Mesothelial cell of epicardium (in vitro differentiated cells): ENCODE data around the gene RAD54L. TPM values are rescaled to one million over a fixed set of nuclear protein-coding genes. Genes with fewer than 3 reads are reported as not detected.
"Not testable (repeated sequence)": the region's sequence is repeated elsewhere in the genome, so short reads cannot be mapped to it uniquely, and the experiment has no call there.

Source experiments
- DNase-seq, 2 experiments: peaks; one replicate each; pipeline ENCODE4 v3.0.0; 2021; ENCODE audit warnings: low spot score in 2 of 2; ENCODE audit not compliant: unreplicated experiment in 2 of 2
- H3K27ac Mint-ChIP-seq: 2 replicates; pipeline ENCODE4 v1.8.0; 2021; ENCODE audit warnings: mixed read lengths
- H3K27me3 Mint-ChIP-seq: 2 replicates; pipeline ENCODE4 v1.8.0; 2021; ENCODE audit warnings: low read depth, mixed read lengths
- H3K36me3 Mint-ChIP-seq: 2 replicates; pipeline ENCODE4 v1.8.0; 2021; ENCODE audit warnings: mixed read lengths
- H3K4me1 Mint-ChIP-seq: 2 replicates; pipeline ENCODE4 v1.8.0; 2021; ENCODE audit warnings: mixed read lengths
- H3K4me3 Mint-ChIP-seq: 2 replicates; pipeline ENCODE4 v1.8.0; 2021; ENCODE audit warnings: mild to moderate bottlenecking, moderate library complexity, mixed read lengths
- H3K9me3 Mint-ChIP-seq: 2 replicates; pipeline ENCODE4 v1.8.0; 2021; ENCODE audit warnings: mixed read lengths
- CTCF ChIP-seq: fragments of 200-600 bp; sonication (generic); IDR thresholded peaks from one replicate; pipeline ENCODE4 v1.5.0; 2021; ENCODE audit warnings: antibody characterized with exemption; ENCODE audit not compliant: unreplicated experiment
- total RNA-seq: library from RNA; stranded (reverse); gene quantifications from 3 replicates; pipeline ENCODE4 v1.2.1, GENCODE V29; 2021

RAD54L gene
- total RNA-seq, 1 donor from 2014 or later, result 11.2 TPM

DNA sequence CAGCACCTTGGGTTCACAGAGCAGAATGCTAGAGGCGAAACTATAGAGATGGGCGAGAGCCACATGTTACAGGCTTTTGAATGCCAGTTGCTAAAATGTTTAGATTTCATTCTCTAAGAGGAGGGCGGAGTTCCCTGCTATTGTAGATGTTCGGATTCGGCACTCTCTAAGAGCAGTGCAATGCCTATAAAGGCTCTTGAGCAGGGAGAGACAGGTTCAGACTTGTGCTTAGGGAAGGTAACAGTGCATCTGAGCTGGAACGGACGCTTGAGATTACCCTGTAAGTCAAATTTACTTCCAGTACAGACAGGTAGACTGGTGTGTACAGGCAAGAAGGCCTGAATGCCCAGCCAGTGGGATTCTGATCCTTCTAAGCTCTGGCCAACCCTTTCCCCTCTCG is 29.1 kb upstream of the RAD54L start:
- Mint-ChIP-seq H3K27me3 (no peaks in the 10 kb centered on the region), H3K27ac (peak overlapping the region; percentile 88), H3K9me3 (peaks cover 4% of the 10 kb centered on the region), H3K36me3 (peaks cover 2% of the 10 kb centered on the region), H3K4me3 (no peak overlapping the region), H3K4me1 (peaks cover 5% of the 10 kb centered on the region)
- no peak for TF ChIP-seq CTCF
- DNase-seq, result no peak

DNA sequence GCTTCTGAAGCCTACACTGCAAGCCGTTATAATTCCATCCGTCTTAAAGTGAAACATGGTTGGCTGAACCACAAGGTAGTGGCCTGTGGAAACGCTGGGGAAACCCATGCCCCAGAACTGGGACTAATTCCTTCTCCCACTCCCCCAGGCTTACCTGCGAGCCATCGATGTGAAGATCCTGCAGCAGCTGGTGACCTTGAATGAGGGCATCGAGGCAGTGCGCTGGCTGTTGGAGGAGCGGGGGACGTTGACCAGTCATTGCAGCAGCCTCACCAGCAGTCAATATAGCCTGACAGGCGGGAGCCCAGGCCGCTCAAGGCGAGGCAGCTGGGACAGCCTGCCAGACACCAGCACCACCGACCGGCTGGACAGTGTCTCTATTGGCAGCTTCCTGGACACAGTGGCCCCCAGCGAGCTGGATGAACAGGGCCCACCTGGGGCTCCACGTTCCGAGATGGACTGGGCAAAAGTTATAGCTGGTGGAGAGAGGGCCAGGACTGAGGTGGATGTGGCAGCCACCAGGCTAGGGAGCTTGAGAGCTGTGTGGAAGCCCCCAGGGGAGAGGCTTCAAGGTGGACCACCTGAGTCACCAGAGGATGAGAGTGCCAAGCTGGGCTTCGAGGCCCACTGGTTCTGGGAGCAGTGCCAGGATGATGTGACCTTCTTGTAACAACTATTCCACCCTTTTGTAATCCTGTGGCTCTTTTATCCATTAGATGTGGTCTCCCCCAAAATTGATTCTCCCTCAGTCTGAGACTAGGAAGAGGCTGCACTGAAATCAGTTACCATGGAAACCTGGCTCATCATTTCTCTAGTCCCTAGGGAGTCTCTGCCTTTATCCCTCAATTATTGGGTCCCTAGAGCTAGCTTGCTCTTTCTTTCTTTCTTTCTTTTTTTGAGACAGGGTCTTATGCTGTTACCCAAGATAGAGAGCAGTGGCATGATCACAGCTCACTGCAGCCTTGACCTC is 27.7 kb upstream of the RAD54L start:
- Mint-ChIP-seq H3K4me1 (peaks cover 7% of the 10 kb centered on the region), H3K27me3 (no peaks in the 10 kb centered on the region), H3K36me3 (peaks cover 2% of the 10 kb centered on the region), H3K4me3 (no peak overlapping the region), H3K9me3 (peaks cover 4% of the 10 kb centered on the region), H3K27ac (no peak overlapping the region)
- TF ChIP-seq CTCF, result no peak
- no peak for DNase-seq

DNA sequence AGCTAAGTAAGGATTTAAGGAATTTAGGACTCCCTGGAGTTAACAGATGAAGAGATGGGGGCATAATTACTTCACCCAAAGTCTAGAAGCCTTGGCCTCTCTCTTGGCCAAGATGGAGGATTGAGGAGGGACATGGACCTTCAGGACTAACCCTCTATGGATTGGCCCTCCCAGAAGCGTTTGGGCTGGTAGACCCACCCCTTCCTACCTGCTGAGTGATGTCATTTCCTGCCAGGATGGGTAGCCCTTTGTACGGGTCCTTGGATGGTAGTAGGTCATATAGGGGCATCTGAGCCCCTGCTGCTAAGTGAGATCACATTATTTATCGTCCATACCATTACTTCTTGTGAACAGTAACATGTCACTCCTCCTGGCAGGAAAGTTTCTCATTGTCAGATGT is 26.8 kb upstream of the RAD54L start:
- H3K4me1 Mint-ChIP-seq, result peaks cover 7% of the 10 kb centered on the region
- H3K27ac Mint-ChIP-seq, result no peak overlapping the region
- H3K9me3 Mint-ChIP-seq, result no peaks in the 10 kb centered on the region

DNA sequence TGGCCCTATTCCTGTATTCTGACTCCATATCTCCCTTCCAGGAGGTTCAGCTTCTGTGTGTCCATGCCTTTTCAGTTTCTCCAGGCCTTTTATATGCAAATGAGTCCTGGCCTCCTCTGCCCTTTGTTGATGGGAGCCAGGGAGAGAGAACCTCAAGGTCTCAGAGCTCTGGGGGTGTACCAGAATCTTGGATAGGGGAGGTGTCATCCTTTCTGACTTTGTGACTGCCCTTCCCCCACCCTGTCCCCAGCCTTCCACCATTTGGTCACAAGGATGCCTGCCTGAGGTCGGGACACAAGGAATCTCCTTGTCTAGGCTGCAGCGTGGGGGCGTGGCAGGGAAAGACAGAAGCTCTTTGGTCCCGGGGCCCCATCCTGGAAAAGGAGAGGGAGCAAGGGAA is 25.8 kb upstream of the RAD54L start:
- TF ChIP-seq CTCF, result no peak
- Mint-ChIP-seq H3K27me3 (no peaks in the 10 kb centered on the region), H3K4me1 (peaks cover 7% of the 10 kb centered on the region), H3K27ac (no peak overlapping the region), H3K4me3 (no peak overlapping the region), H3K36me3 (no peaks in the 10 kb centered on the region), H3K9me3 (no peaks in the 10 kb centered on the region)
- no peak for DNase-seq

More for the DNA sequence above, 26.8 kb upstream of the RAD54L start:
- H3K36me3 Mint-ChIP-seq, result no peaks in the 10 kb centered on the region
- no peak for TF ChIP-seq CTCF
- H3K27me3 Mint-ChIP-seq, result no peaks in the 10 kb centered on the region
- no peak for DNase-seq
- H3K4me3 Mint-ChIP-seq, result no peak overlapping the region

- H3K36me3 Mint-ChIP-seq, H3K4me3 Mint-ChIP-seq, DNase-seq, H3K9me3 Mint-ChIP-seq, H3K4me1 Mint-ChIP-seq, H3K27me3 Mint-ChIP-seq, H3K27ac Mint-ChIP-seq: not testable (repeated sequence)
Measured at GRCh38 chr1:46223055-46223454, 24.5 kb upstream of the RAD54L start.

- Mint-ChIP-seq H3K9me3 (no peaks in the 10 kb centered on the region), H3K27ac (no peak overlapping the region), H3K36me3 (no peaks in the 10 kb centered on the region), H3K4me1 (peaks cover 7% of the 10 kb centered on the region), H3K27me3 (no peaks in the 10 kb centered on the region), H3K4me3 (no peak overlapping the region)
- TF ChIP-seq CTCF, result peak; percentile 82
- DNase-seq, result peak in 1 of 2 experiments; percentile 57
Measured at GRCh38 chr1:46223472-46223943, 24.1 kb upstream of the RAD54L start.
